ENCODE data around the gene VPS26B.

DNA sequence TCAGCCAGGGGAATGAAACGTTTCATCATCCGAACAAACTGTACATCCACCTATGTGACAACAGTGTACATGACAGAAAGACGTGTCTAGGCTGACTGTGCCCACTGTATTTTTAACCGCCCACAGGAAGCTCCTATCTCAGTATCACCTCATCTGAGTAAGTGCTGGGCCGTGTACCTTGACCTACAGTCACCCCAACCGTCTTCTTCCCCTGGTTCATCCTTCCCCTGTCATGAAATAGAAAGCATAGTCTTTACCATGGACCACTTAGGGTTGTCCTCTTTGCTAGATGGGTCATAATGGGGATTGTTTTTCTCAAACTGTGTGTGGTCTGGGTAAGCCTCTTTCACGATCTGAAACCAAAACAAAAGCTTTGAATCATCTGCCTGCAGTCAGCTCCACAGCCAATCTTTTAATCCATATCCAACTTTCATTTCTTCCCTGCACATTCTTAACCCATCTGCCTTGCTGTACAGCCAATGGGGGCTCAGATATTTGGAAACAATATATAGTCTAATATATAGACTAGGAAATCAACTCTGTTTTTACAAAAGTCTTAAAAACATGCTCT lies 24.5 kb downstream of the VPS26B start:
- no peak for TF ChIP-seq EZH2 (IDR thresholded peaks at IDR 0.05; ENCODE audit: insufficient read depth, poor library complexity, severe bottlenecking)
- no peak for TF ChIP-seq EZH2phosphoT487 (IDR thresholded peaks at IDR 0.05; ENCODE audit: insufficient read depth, low read depth)
